CD4-positive, CD25-positive, alpha-beta regulatory T cell (primary cell): ENCODE data around the gene CERK. TPM values are rescaled to one million over a fixed set of nuclear protein-coding genes. Genes with fewer than 3 reads are reported as not detected.
"Not testable (repeated sequence)": the region's sequence is repeated elsewhere in the genome, so short reads cannot be mapped to it uniquely, and the experiment has no call there.

Experiments
- ATAC-seq, 2 donors: fragments of 150-1000 bp; cut with Tn5 transposase; one replicate each; pipeline ENCODE4 v1.10.0; 2021; ENCODE audit warnings: low read depth in 2 of 2, moderate number of reproducible peaks in 2 of 2, moderate library complexity in 1 of 2
- DNase-seq, 3 donors: peaks; one replicate each; pipeline versions ENCODE4 v3.0.0 to v3.0.0-alpha.2; 2012 to 2022; ENCODE audit warnings: mixed read lengths in 1 of 3
- H3K27ac ChIP-seq: one replicate; pipeline ENCODE4 v1.7.0; 2013; ENCODE audit warnings: mild to moderate bottlenecking, low read length; ENCODE audit not compliant: insufficient read depth, poor library complexity, severe bottlenecking
- H3K27me3 ChIP-seq: one replicate; pipeline ENCODE4 v1.7.0; 2013; ENCODE audit warnings: low read length; ENCODE audit not compliant: control insufficient read depth, insufficient read depth
- H3K36me3 ChIP-seq: one replicate; pipeline ENCODE4 v1.7.0; 2013; ENCODE audit warnings: mild to moderate bottlenecking, low read length, moderate library complexity; ENCODE audit not compliant: control insufficient read depth, insufficient read depth
- H3K4me1 ChIP-seq: 2 replicates; pipeline ENCODE4 v1.7.0; 2013; ENCODE audit warnings: mild to moderate bottlenecking, low read length; ENCODE audit not compliant: insufficient read depth, control insufficient read depth, poor library complexity, severe bottlenecking
- H3K4me3 ChIP-seq: one replicate; pipeline ENCODE4 v1.7.0; 2013; ENCODE audit warnings: low read depth, mild to moderate bottlenecking, low read length, moderate library complexity
- H3K9me3 ChIP-seq, 2 experiments: 1 replicate in 1 of 2; 2 replicates in 1 of 2; pipeline ENCODE4 v1.7.0; 2013; ENCODE audit warnings: low read length in 2 of 2, mild to moderate bottlenecking in 1 of 2, moderate library complexity in 1 of 2; ENCODE audit not compliant: control insufficient read depth in 2 of 2
- H3K27ac Mint-ChIP-seq, 3 donors: one replicate each; pipeline ENCODE4 v1.8.0; 2020 to 2022; ENCODE audit warnings: mild to moderate bottlenecking in 3 of 3, mixed read lengths in 3 of 3, moderate library complexity in 2 of 3
- H3K27me3 Mint-ChIP-seq: one replicate; pipeline ENCODE4 v1.8.0; 2022; ENCODE audit warnings: mild to moderate bottlenecking, mixed read lengths
- H3K36me3 Mint-ChIP-seq: one replicate; pipeline ENCODE4 v1.8.0; 2020; ENCODE audit warnings: mixed read lengths
- H3K4me1 Mint-ChIP-seq, 4 donors: one replicate each; pipeline ENCODE4 v1.8.0; 2020 to 2022; ENCODE audit warnings: mixed read lengths in 4 of 4, mild to moderate bottlenecking in 1 of 4
- H3K4me3 Mint-ChIP-seq, 4 donors: one replicate each; pipeline ENCODE4 v1.8.0; 2020 to 2022; ENCODE audit warnings: mild to moderate bottlenecking in 4 of 4, mixed read lengths in 4 of 4, moderate library complexity in 3 of 4
- H3K9me3 Mint-ChIP-seq, 7 donors: one replicate each; pipeline ENCODE4 v1.8.0; 2020 to 2022; ENCODE audit warnings: mixed read lengths in 7 of 7, mild to moderate bottlenecking in 3 of 7, moderate library complexity in 2 of 7
- polyA plus RNA-seq, 4 donors: library from polyadenylated mRNA; unstranded; fragments of 300-500 nt; fragmentation: Illumina TruSeq; gene quantifications; one replicate each; pipeline ENCODE4 v1.2.3, GENCODE V29; 2021
- total RNA-seq: library from RNA; stranded (reverse); gene quantifications from one replicate; pipeline ENCODE4 v1.2.3, GENCODE V29; 2022

The CERK gene
- total and polyA plus RNA-seq, 5 donors from 2014 or later = 75.5 to 105 (median 85.3) TPM

GRCh38 chr22:46734213-46734722 is 3.8 kb downstream of the CERK start:
- Mint-ChIP-seq H3K4me1 (peaks cover 8 to 76% (median 49%) of the 10 kb centered on the region in 4 donors), H3K4me3 (peak overlapping the region; percentile 97 to 100 (median 100)), H3K27ac (peak overlapping the region; percentile 92 to 98 (median 96)), H3K36me3 (peaks cover 16% of the 10 kb centered on the region)
- Histone ChIP-seq H3K4me3 (peak overlapping the region; percentile 87), H3K27ac (peak overlapping the region; percentile 84), H3K4me1 (peaks cover 65% of the 10 kb centered on the region)
- not testable (repeated sequence) for H3K36me3 ChIP-seq, H3K27me3 ChIP-seq, H3K9me3 Mint-ChIP-seq, DNase-seq, H3K9me3 ChIP-seq, H3K27me3 Mint-ChIP-seq, ATAC-seq

- H3K4me3 ChIP-seq = no peak overlapping the region
- Mint-ChIP-seq H3K27ac (peak overlapping the region; percentile 75 to 96 (median 86)), H3K9me3 (peaks cover 0 to 2% (median 0%) of the 10 kb centered on the region in 7 donors), H3K27me3 (peaks cover 8% of the 10 kb centered on the region), H3K4me1 (peaks cover 8 to 86% (median 51%) of the 10 kb centered on the region in 4 donors), H3K36me3 (peaks cover 16% of the 10 kb centered on the region), H3K4me3 (peak overlapping the region in 3 of 4 donors; percentile 60 to 66 (median 63))
- ATAC-seq = no peak
- H3K4me1 ChIP-seq = peaks cover 67% of the 10 kb centered on the region
- DNase-seq = no peak
- H3K9me3 ChIP-seq = no peaks in the 10 kb centered on the region
- peak overlapping the region; percentile 84 for H3K27ac ChIP-seq
- H3K27me3 ChIP-seq = no peaks in the 10 kb centered on the region
- H3K36me3 ChIP-seq = peaks cover 22% of the 10 kb centered on the region
Observed at GRCh38 chr22:46732513-46732912, 5.5 kb downstream of the CERK start.

GRCh38 chr22:46732041-46732379 is 6.0 kb downstream of the CERK start:
- Histone ChIP-seq H3K9me3 (no peaks in the 10 kb centered on the region), H3K36me3 (peaks cover 26% of the 10 kb centered on the region), H3K27ac (peak overlapping the region; percentile 84), H3K4me1 (peaks cover 67% of the 10 kb centered on the region), H3K27me3 (no peaks in the 10 kb centered on the region), H3K4me3 (no peak overlapping the region)
- H3K4me3 Mint-ChIP-seq = peak overlapping the region in 3 of 4 donors; percentile 43 to 79 (median 66)
- peaks cover 13% of the 10 kb centered on the region for H3K36me3 Mint-ChIP-seq
- peak overlapping the region; percentile 75 to 96 (median 91) for H3K27ac Mint-ChIP-seq
- DNase-seq = no peak
- H3K27me3 Mint-ChIP-seq = peaks cover 4% of the 10 kb centered on the region
- H3K4me1 Mint-ChIP-seq = peaks cover 8 to 88% (median 51%) of the 10 kb centered on the region in 4 donors
- peaks cover 0 to 2% (median 0%) of the 10 kb centered on the region in 7 donors for H3K9me3 Mint-ChIP-seq
- no peak for ATAC-seq

GRCh38 chr22:46731246-46732040 is 6.6 kb downstream of the CERK start:
- ATAC-seq (no peak), DNase-seq (no peak)
- peaks cover 0 to 2% (median 0%) of the 10 kb centered on the region in 7 donors for H3K9me3 Mint-ChIP-seq
- peak overlapping the region; percentile 90 to 96 (median 91) for H3K27ac Mint-ChIP-seq
- peaks cover 13% of the 10 kb centered on the region for H3K36me3 Mint-ChIP-seq
- peaks cover 8 to 86% (median 49%) of the 10 kb centered on the region in 4 donors for H3K4me1 Mint-ChIP-seq
- Histone ChIP-seq H3K4me1 (peaks cover 63% of the 10 kb centered on the region), H3K27ac (peak overlapping the region; percentile 84), H3K27me3 (no peaks in the 10 kb centered on the region), H3K36me3 (peaks cover 31% of the 10 kb centered on the region), H3K9me3 (no peaks in the 10 kb centered on the region), H3K4me3 (no peak overlapping the region)
- H3K4me3 Mint-ChIP-seq = peak overlapping the region; percentile 59 to 79 (median 72)
- H3K27me3 Mint-ChIP-seq = no peaks in the 10 kb centered on the region

- peaks cover 8 to 84% (median 47%) of the 10 kb centered on the region in 4 donors for H3K4me1 Mint-ChIP-seq
- DNase-seq = no peak
Observed at GRCh38 chr22:46730568-46731245, 7.3 kb downstream of the CERK start.

GRCh38 chr22:46728470-46728869 is 9.6 kb downstream of the CERK start:
- no peak overlapping the region for H3K4me3 Mint-ChIP-seq
- no peak overlapping the region for H3K4me3 ChIP-seq
- no peaks in the 10 kb centered on the region for H3K27me3 ChIP-seq
- H3K9me3 ChIP-seq = no peaks in the 10 kb centered on the region
- peaks cover 19% of the 10 kb centered on the region for H3K36me3 Mint-ChIP-seq
- H3K4me1 Mint-ChIP-seq = peaks cover 7 to 74% (median 39%) of the 10 kb centered on the region in 4 donors
- H3K27ac Mint-ChIP-seq = peak overlapping the region in 2 of 3 donors; percentile 23 to 44
- peaks cover 58% of the 10 kb centered on the region for H3K36me3 ChIP-seq
- peaks cover 33% of the 10 kb centered on the region for H3K4me1 ChIP-seq
- no peaks in the 10 kb centered on the region for H3K27me3 Mint-ChIP-seq
- DNase-seq = no peak
- peaks cover 0 to 2% (median 0%) of the 10 kb centered on the region in 7 donors for H3K9me3 Mint-ChIP-seq
- ATAC-seq = no peak
- no peak overlapping the region for H3K27ac ChIP-seq

More at GRCh38 chr22:46730568-46731245, 7.3 kb downstream of the CERK start:
- H3K27me3 Mint-ChIP-seq = no peaks in the 10 kb centered on the region
- peaks cover 0 to 2% (median 0%) of the 10 kb centered on the region in 7 donors for H3K9me3 Mint-ChIP-seq
- Histone ChIP-seq H3K9me3 (no peaks in the 10 kb centered on the region), H3K4me1 (peaks cover 56% of the 10 kb centered on the region), H3K27ac (peak overlapping the region; percentile 60), H3K36me3 (peaks cover 38% of the 10 kb centered on the region), H3K4me3 (no peak overlapping the region), H3K27me3 (no peaks in the 10 kb centered on the region)
- peak overlapping the region; percentile 69 to 91 (median 90) for H3K27ac Mint-ChIP-seq
- ATAC-seq = peak in 1 of 2 donors; percentile 16
- H3K4me3 Mint-ChIP-seq = peak overlapping the region; percentile 8 to 78 (median 56)
- H3K36me3 Mint-ChIP-seq = peaks cover 13% of the 10 kb centered on the region

GRCh38 chr22:46727813-46728364 is 10.2 kb downstream of the CERK start:
- Histone ChIP-seq H3K27me3 (no peaks in the 10 kb centered on the region), H3K27ac (no peak overlapping the region), H3K4me3 (no peak overlapping the region), H3K9me3 (no peaks in the 10 kb centered on the region), H3K36me3 (peaks cover 58% of the 10 kb centered on the region), H3K4me1 (peaks cover 33% of the 10 kb centered on the region)
- no peak for ATAC-seq
- no peaks in the 10 kb centered on the region for H3K27me3 Mint-ChIP-seq
- peak overlapping the region in 2 of 3 donors; percentile 32 to 44 for H3K27ac Mint-ChIP-seq
- H3K4me1 Mint-ChIP-seq = peaks cover 7 to 77% (median 39%) of the 10 kb centered on the region in 4 donors
- peaks cover 0 to 2% (median 0%) of the 10 kb centered on the region in 7 donors for H3K9me3 Mint-ChIP-seq
- H3K36me3 Mint-ChIP-seq = peaks cover 19% of the 10 kb centered on the region
- no peak overlapping the region for H3K4me3 Mint-ChIP-seq
- DNase-seq = no peak
